GM18499 (cell line): ENCODE results near the gene RGSL1.
"Not testable (repeated sequence)": the region's sequence is repeated elsewhere in the genome, so short reads cannot be mapped to it uniquely, and the experiment has no call there.

Source experiments
- ATAC-seq: cut with Tn5 transposase; IDR thresholded peaks from one replicate; pipeline ENCODE4 v1.9.1; 2021; ENCODE audit warnings: moderate number of reproducible peaks; ENCODE audit not compliant: insufficient read depth, unreplicated experiment

The RGSL1 gene

DNA sequence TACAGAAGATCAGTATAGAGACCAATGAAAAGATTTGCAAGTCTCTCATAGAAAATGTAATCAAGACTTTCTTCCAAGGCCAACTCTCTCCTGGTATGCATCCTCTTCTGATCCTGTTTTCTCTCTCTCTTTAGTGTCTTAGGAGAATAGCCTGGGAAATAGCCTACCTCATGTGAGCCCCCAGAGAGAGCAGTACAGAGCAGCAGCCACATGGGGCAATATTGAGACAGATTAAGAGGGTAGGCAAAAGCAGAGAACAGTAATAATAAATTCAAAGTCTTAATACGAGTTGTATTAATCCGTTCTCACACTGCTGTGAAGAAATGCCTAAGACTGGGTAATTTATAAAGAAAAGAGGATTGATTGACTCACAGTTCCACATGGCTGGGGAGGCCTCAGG lies 77.7 kb downstream of the RGSL1 start:
- ATAC-seq: no peak

DNA sequence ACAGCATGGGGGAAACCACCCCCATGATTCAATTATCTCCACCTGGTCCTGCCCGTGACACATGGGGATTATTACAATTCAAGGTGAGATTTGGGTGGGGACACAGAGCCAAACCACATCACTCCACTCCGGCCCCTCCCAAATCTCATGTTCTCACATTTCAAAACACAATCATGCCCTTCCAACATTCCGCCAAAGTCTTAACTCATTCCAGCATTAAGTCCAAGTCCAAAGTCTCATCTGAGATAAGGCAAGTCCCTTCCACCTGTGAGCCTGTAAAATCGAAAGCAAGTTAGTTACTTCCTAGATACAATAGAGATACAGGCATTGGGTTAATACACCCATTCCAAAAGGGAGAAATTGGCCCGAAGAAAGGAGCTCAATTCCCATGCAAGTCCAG lies 78.3 kb downstream of the RGSL1 start:
- ATAC-seq: not testable (repeated sequence)

DNA sequence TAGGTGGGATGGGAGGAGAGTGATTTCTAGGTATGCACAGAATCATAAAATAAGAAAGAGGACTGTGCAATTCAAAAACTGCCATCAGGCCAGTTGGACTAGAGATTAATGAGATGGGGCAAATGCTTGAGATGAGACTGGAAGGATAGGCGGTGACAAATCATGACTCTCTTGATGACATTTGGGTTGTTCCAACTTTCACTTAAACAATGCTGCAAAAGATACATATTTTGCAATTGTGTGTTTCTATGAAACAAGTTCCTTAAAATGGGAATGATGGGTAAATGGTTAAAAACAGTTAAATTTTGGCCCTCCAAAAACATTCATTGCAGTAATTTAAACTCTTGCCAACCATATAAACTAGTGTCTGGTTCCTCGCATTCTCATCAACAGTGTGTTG lies 84.0 kb downstream of the RGSL1 start:
- ATAC-seq: no peak

DNA sequence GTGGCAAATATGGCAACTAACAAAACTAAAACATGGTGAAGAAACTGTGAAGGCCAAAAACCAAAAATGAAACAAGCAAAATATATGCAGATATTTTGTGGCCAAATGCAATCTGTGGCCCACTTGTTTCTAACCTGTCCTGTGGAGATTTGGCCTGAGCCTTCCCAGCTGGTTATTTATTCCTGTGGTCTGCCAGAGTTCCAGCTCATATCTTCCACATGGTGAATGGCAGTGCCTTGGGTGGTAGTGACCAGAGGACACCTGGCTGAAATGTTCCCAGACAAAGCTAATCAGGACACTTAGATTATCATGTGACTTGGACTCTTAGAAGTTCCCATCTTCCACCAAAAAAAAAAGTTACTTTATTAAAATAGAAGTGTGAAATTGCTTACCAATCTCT lies 99.4 kb downstream of the RGSL1 start:
- no peak for ATAC-seq

DNA sequence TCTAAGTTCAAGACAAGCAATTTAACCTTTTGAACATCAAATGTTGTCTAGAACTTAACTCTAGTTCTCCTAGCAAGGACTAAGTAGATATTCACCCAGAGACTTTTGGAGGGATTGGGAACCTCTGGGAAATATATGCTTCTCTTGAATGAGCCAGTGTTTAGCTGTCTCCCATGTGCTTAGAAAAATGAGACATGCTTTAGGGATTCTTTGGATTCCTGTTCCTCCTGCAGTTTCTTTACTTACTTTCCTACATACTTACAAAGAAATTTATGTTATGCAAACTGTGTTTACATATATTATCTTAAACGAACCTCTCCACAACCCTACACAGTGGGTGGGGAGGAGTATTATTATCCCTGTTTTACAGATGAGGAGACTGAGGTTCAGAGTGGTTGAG lies 99.9 kb downstream of the RGSL1 start:
- no peak for ATAC-seq

DNA sequence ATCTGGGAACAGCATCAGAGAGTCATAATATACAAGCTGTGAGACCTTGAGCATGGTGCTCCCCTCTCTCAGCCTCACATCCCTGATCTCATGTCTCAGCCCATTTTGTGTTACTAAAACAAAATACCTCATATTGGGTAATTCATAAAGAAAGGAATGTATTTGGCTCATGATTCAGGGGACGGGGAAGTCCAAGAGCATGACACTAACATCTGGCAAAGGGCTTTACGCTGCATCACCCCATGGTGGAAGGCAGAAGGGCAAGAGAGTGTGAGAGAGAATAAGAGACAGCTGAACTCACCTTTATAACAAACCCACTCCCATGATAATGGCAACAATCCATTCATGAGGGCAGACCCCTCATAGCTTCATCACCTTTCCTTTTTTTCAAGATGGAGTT lies 102.6 kb downstream of the RGSL1 start:
- ATAC-seq: no peak

DNA sequence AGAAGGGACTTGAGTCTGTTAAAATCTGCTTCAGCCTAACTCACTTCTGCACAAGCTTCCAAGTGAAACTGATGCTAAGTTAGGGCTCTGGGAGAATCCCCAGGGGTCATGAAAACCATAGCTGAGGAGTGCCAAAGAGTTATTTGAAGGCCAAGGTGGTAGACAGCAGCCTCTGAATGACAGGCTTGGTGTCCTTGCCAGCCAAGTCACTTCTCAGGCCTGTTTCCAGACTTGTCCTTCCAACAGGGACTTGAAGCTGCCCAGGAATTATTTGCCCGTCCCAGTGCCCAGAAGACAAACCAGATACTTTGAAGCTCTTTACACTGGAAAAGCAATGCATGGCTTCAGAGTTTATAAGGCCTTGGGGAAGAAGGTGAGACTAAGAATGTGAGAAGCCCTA lies 105.5 kb downstream of the RGSL1 start:
- ATAC-seq: no peak

DNA sequence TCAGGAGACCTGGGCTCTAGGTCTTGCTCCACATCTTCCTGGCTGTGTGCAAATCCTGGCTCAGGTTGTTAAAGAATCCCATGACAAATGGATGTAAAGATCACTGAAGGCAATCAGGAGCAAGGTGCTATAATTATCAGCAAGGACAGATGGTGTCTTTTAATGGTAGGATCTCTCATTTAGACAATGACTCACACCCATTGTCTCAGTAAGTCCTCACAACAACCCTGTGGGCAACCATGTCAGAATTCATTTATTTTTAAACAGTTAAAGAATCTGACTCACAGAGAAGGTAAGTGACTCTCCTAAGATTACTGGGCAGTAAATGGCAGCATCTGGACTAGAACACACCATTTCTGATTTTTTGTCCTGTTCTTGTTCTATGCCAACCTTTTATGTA lies 106.3 kb downstream of the RGSL1 start:
- ATAC-seq: no peak

DNA sequence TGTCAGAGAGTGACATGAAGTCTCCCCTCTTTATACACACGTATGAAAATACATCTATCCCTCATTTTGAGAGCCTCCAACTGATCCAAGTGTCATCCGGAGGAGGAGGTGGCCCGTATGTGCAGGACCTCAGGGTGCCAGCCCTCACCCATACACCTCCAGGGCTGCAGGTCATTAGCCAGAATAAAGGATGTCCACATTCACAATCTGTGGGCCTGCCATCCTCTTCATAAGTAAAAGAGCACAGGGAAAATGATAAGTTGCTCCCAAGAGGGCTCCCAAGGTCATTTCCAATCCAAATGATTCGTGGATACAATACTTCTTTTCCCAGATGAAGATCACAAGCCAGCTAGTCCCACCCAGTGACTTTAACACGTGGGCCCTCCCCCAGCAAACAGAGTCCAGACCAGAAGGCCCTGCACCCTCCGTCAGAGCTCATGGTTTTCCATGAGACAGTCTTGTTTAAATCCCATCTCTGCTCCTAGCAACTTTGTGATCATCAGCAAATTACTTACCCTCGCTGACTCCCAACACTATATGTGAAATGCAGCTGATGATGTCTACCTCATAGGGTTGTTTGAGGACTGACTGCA lies 110.5 kb downstream of the RGSL1 start:
- ATAC-seq: no peak

DNA sequence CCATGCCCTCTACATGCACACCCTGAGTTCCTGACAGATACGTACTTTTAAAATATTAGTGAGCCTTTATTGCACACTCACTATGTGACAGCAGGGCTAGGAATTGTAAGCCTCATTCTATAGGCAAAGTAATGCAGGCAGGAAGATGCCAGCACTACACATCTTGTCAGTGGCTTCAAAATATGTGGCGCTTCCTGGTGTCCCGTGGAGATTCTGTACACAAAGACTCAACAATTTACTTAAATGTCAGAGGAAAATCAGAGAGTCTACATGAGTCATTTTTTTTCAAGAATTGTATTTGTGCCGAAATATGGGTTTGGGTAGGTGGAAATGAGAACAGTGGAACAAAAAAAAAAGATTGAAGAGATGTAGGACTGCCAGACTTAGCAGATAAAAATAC lies 111.5 kb downstream of the RGSL1 start:
- no peak for ATAC-seq

DNA sequence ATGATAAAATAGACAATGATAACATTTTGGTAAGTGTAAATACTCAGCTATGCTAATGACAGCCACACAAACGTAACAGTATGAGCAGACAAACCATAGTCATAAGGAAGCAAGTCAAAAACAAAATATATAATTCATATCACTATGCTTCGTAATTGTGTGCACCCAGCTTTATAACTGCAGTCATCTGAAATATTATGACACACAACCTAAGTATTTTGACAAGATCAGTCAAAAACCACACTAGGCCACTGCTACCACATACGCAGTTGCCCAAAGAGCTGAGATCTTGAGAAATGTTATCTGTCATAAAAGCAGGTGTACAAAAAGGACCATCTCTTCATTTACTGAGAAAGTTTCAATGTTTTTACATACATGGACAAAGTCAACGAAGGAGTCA lies 113.1 kb downstream of the RGSL1 start:
- no peak for ATAC-seq

DNA sequence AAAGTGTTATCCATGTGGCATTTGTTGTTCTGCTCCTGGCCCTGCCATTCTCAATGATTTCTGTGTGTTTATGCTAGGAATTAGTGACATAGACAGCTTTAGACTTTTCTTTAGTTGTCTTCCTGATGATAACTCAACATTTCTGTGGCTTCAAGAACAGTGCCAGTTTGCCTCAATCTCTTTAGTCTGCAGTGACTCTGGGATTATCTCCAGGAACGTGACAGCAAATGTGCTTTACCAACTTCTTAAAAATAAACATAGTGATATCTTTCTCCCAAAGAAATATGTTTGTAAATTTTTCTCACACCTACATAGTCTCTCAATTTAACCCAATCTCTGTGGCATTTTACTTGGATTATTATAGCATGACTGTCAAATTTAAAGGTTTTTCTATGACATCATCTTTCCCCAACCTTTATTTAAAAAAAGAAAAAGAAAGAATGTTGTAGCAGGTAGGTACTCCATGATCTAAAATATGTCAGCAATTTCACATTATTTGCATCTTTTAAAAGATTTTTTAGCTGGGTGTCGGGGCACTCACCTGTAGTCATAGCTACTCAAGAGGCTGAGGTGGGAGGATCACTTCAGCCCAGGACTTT lies 114.6 kb downstream of the RGSL1 start:
- ATAC-seq: no peak

DNA sequence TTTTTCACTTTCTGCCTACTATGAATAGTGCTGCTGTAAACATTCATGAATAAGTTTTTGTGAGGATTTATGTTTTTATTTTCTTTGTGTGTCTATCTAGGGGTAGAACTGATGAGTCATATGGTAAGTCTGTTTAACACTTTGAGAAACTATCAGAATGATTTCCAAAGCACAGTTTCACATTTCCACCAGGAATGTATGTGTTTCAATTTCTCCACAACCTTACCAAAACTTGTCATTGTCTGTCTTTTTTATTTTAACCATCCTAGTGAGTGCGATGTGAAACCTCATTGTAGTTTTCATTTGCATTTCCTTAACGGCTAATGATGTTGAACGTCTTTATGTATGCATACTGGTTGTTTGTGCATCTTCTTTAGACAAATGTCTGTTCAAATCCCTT lies 115.6 kb downstream of the RGSL1 start:
- no peak for ATAC-seq

DNA sequence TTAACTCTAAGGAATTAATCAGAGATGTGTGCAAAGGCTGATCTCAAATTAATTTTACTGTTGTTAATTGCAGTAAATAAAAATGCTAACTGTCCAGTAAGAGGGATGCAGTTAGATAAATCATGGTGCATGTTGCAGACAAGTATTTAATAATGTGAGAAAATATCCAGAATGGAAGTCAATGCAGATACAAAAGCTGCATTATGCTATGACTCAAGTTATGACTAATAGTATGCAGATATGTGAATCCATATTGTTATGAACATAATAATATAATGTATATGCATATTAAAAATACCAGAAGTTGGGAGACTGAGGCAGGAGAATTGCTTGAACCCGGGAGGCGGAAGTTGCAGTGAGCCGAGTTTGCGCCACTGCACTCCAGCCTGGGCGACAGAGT lies 117.7 kb downstream of the RGSL1 start:
- no peak for ATAC-seq

DNA sequence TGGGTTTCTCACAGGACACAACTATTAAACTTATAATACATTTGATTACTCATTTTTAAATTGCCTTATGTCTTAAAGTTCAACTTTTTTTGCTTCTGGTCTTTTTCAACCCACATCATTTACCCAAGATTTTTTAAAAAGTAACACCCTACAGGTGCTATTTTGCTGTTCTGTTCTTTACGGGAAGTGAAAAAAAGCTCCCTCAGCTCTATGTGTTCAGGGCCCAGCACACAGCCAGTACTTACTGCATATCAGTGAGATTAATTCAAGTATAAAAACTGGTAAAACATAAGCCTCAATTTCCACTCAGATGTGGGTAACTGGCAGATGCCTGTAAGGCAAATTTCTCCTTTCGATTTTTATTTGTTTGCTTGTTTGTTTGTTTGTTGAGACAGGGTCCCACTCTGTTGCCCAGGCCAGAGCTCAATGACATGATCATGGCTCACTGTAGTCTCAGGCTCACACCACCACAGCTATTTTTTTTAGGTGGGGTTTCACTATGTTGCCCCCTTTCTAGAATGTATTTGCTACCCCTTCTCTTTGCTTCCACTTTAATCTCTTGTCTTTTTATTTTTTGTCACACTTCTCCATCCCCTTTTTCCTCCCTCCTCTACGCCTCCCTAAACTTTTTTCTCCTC lies 118.8 kb downstream of the RGSL1 start:
- ATAC-seq: no peak

DNA sequence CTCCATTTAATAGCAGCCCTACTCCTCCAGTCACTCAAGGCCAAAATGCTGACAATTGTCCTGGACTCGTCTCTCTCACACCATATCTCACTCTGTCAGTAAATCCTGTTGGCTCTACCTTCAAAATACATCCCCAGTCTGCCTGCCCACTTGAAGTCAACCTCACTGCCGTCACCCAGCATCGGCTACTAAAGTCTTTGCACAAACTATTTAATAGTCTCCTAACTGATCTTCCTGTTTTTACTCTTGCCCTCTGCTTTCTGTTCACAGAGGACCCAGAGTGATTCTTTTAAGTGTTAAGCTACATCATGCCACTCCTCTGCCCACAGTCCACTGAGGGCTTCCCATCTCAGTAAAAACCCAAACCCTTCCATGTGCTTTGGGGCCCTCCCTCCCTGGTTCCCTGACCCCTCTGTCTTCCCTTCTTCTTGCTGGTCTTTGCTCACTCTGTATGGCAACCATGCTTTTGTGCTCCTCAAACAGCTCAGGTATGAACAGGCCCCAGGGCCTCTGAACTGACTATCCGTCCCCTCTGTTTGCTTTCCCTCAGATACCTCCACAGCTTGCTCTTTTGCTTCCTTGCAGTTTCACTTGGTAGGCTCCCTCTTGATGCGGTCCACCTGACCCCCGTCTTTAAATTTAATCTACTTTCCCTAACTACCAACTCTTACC lies 120.1 kb downstream of the RGSL1 start:
- ATAC-seq: no peak

DNA sequence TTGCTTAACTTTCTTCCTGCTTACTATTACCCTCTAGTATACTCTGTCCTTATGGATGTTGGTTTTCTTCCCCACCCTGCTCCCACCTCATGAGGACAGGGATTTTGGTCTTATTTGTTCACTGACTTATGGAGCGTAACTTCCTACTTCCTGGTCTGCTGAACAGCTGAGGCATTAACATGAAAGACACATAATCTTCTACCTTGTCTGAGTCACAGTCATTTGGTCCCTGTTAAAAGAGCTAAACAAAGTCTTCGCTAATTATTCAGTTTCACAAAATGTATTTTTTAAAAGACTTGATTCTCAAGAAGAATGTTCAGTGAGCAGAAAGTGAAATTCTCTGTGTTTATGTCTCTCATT lies 120.6 kb downstream of the RGSL1 start:
- ATAC-seq: no peak

DNA sequence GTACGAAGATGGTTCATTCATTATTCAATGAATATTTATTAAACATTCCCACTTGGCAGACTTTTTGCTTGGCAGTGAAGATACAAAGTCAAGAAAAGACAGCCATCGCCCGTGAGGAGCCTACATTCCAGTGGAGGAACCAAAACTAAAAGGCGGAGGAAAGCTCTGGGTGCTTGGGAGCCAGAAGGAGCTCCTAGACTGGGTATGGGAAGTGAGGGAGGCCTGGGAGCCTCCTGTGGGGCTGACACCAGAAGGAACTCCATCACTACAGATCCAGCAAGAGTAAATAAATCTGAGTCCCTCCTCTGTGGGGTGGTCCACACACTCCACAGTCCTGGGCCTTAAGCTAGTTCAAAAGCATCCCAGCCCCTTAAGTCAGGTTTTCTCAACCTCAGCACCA lies 124.2 kb downstream of the RGSL1 start:
- no peak for ATAC-seq

DNA sequence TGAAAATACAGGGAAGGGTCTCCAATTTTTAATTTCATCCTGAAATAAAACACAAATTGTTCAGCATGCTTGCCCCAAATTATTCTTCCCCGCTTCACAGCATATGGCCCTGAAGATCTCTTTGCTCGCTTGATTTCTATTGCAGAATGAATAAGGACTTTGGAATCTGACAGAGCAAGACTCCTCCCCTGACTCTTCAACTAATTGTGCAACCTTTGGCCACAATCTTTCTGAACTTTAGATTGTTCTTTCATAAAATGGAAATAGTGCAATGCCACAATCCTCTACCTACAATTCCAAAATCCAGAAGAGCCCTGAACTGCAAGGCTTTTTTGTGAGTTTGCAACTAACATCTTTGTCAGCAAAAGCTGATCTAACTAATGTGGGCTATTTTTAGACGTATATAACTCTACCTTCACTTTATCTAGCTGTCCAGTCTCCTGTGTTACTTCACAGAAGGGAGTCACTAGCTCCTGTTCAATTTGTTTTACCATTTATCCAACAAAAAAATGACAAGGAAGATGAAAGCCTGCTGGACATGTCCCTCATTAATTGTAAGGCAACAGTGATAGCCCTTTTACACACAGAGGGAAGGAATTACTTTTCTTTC lies 125.7 kb downstream of the RGSL1 start:
- ATAC-seq: no peak

DNA sequence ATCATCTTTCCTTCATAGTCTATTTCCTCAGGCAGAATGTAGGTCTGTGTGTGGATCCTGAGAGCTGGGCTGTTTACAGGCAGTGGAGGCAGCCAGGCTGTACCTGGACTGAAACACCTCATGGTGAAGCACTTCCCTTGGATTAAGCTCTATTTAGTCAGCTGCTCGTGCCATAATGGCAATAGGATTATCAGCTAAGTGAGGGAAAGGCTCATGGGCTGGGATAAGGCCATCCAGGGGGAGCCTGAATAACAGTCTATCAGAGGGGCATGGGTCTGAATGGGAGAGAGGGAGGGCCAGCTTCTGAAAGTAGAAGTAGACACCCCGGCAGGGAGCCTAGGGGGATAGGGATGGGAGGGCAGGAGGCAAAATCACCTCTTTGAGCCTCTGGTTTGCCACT lies 130.8 kb downstream of the RGSL1 start:
- ATAC-seq: no peak

DNA sequence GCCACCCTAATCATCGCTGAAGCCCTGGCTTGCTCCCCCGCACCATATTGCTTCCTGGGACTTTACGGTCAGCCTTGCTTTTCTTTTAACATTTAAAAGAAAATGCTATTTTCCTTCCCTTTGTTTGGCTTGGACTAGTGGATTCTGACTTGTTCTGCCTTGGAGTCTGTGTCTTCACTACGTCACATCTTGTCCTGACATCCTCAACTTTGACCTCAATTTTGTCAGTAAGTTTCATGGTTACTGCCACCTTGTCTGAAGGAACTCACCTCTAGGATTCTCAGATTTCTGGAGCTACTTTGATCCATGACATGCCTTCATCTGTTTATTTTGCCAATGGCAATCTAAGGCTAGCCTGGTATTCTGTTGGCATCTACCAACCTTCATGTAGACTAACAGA lies 134.8 kb downstream of the RGSL1 start:
- ATAC-seq: no peak
